Stimulated activated naive B cell treated with anti-CD40 and anti-IgM and Interleukin-4, amounts not matched to agents 10 μg/mL and 1 μg/mL and 100 μg/mL, for 72 hours (primary cell): Measurements from ENCODE around the gene ASCC1.
"Not testable (repeated sequence)": the region's sequence is repeated elsewhere in the genome, so short reads cannot be mapped to it uniquely, and the experiment has no call there.

Experiments
- ATAC-seq, 2 donors: fragments of 150-1000 bp; cut with Tn5 transposase; replicated peaks; 2 replicates each; pipeline ENCODE4 v1.10.0; 2021; ENCODE audit warnings: moderate library complexity in 1 of 2
- DNase-seq: peaks from one replicate; pipeline ENCODE4 v3.0.0; 2021
- H3K27ac Mint-ChIP-seq: one replicate; pipeline ENCODE4 v1.8.0; 2022; ENCODE audit warnings: mild to moderate bottlenecking, mixed read lengths
- H3K27me3 Mint-ChIP-seq, 2 donors: one replicate each; pipeline ENCODE4 v1.8.0; 2022; ENCODE audit warnings: mixed read lengths in 2 of 2
- H3K36me3 Mint-ChIP-seq, 2 donors: one replicate each; pipeline ENCODE4 v1.8.0; 2022; ENCODE audit warnings: mixed read lengths in 2 of 2, mild to moderate bottlenecking in 1 of 2
- H3K4me1 Mint-ChIP-seq, 2 donors: one replicate each; pipeline ENCODE4 v1.8.0; 2022; ENCODE audit warnings: mixed read lengths in 2 of 2, mild to moderate bottlenecking in 1 of 2
- H3K4me3 Mint-ChIP-seq, 2 donors: one replicate each; pipeline ENCODE4 v1.8.0; 2022; ENCODE audit warnings: mild to moderate bottlenecking in 2 of 2, mixed read lengths in 2 of 2, moderate library complexity in 1 of 2
- H3K9me3 Mint-ChIP-seq, 2 donors: one replicate each; pipeline ENCODE4 v1.8.0; 2022; ENCODE audit warnings: mixed read lengths in 2 of 2, mild to moderate bottlenecking in 1 of 2

Gene ASCC1

GRCh38 chr10:72239409-72239808 is 23.3 kb upstream of the ASCC1 start:
- Mint-ChIP-seq H3K4me1 (peaks cover 34 to 61% of the 10 kb centered on the region in 2 donors), H3K27me3 (no peaks in the 10 kb centered on the region), H3K9me3 (no peaks in the 10 kb centered on the region), H3K27ac (peak overlapping the region; percentile 11), H3K4me3 (peak overlapping the region; percentile 0 to 15), H3K36me3 (peaks cover 13 to 20% of the 10 kb centered on the region in 2 donors)
- ATAC-seq, result peak; percentile 56 to 64
- DNase-seq, result no peak

- ATAC-seq, result no peak
- H3K9me3 Mint-ChIP-seq, result no peaks in the 10 kb centered on the region
- peaks cover 13 to 20% of the 10 kb centered on the region in 2 donors for H3K36me3 Mint-ChIP-seq
- H3K27me3 Mint-ChIP-seq, result no peaks in the 10 kb centered on the region
- peaks cover 29 to 53% of the 10 kb centered on the region in 2 donors for H3K4me1 Mint-ChIP-seq
- no peak for DNase-seq
- no peak overlapping the region for H3K4me3 Mint-ChIP-seq
- no peak overlapping the region for H3K27ac Mint-ChIP-seq
Measured at GRCh38 chr10:72238392-72239175, 22.5 kb upstream of the ASCC1 start.

- Mint-ChIP-seq H3K4me1 (peaks cover 13 to 24% of the 10 kb centered on the region in 2 donors), H3K9me3 (no peaks in the 10 kb centered on the region), H3K4me3 (no peak overlapping the region), H3K27ac (peak overlapping the region; percentile 75), H3K27me3 (no peaks in the 10 kb centered on the region), H3K36me3 (peaks cover 24 to 33% of the 10 kb centered on the region in 2 donors)
- no peak for DNase-seq
- no peak for ATAC-seq
Measured at GRCh38 chr10:72235544-72236279, 19.6 kb upstream of the ASCC1 start.

GRCh38 chr10:72234560-72235095 is 18.6 kb upstream of the ASCC1 start:
- ATAC-seq (no peak), DNase-seq (no peak)
- H3K9me3 Mint-ChIP-seq, result no peaks in the 10 kb centered on the region
- no peaks in the 10 kb centered on the region for H3K27me3 Mint-ChIP-seq
- peaks cover 10 to 16% of the 10 kb centered on the region in 2 donors for H3K4me1 Mint-ChIP-seq
- no peak overlapping the region for H3K27ac Mint-ChIP-seq
- no peak overlapping the region for H3K4me3 Mint-ChIP-seq
- H3K36me3 Mint-ChIP-seq, result peaks cover 29 to 36% of the 10 kb centered on the region in 2 donors

- peaks cover 13 to 14% of the 10 kb centered on the region in 2 donors for H3K4me1 Mint-ChIP-seq
- no peaks in the 10 kb centered on the region for H3K27me3 Mint-ChIP-seq
- H3K9me3 Mint-ChIP-seq, result no peaks in the 10 kb centered on the region
- DNase-seq (no peak), ATAC-seq (no peak)
- no peak overlapping the region for H3K4me3 Mint-ChIP-seq
- H3K36me3 Mint-ChIP-seq, result peaks cover 35% of the 10 kb centered on the region in 2 donors
- H3K27ac Mint-ChIP-seq, result peak overlapping the region; percentile 42
Measured at GRCh38 chr10:72233621-72234020, 17.5 kb upstream of the ASCC1 start.

- H3K27ac Mint-ChIP-seq, result peak overlapping the region; percentile 38
- H3K36me3 Mint-ChIP-seq, result peaks cover 22 to 31% of the 10 kb centered on the region in 2 donors
- H3K9me3 Mint-ChIP-seq, result no peaks in the 10 kb centered on the region
- peaks cover 19 to 33% of the 10 kb centered on the region in 2 donors for H3K4me1 Mint-ChIP-seq
- ATAC-seq (no peak), DNase-seq (no peak)
- H3K4me3 Mint-ChIP-seq, result no peak overlapping the region
- no peaks in the 10 kb centered on the region for H3K27me3 Mint-ChIP-seq
Measured at GRCh38 chr10:72229261-72230251, 13.5 kb upstream of the ASCC1 start.

- H3K36me3 Mint-ChIP-seq, result peaks cover 28 to 33% of the 10 kb centered on the region in 2 donors
- H3K27me3 Mint-ChIP-seq, result no peaks in the 10 kb centered on the region
- no peak overlapping the region for H3K4me3 Mint-ChIP-seq
- no peaks in the 10 kb centered on the region for H3K9me3 Mint-ChIP-seq
- DNase-seq, result no peak
- no peak for ATAC-seq
- H3K4me1 Mint-ChIP-seq, result peaks cover 29 to 45% of the 10 kb centered on the region in 2 donors
- no peak overlapping the region for H3K27ac Mint-ChIP-seq
Measured at GRCh38 chr10:72228318-72228751, 12.3 kb upstream of the ASCC1 start.

- peaks cover 30 to 50% of the 10 kb centered on the region in 2 donors for H3K4me1 Mint-ChIP-seq
- peaks cover 24 to 29% of the 10 kb centered on the region in 2 donors for H3K36me3 Mint-ChIP-seq
- no peaks in the 10 kb centered on the region for H3K9me3 Mint-ChIP-seq
- no peak overlapping the region for H3K4me3 Mint-ChIP-seq
- peak overlapping the region; percentile 47 for H3K27ac Mint-ChIP-seq
- DNase-seq (no peak), ATAC-seq (no peak)
- H3K27me3 Mint-ChIP-seq, result no peaks in the 10 kb centered on the region
Measured at GRCh38 chr10:72227826-72228225, 11.8 kb upstream of the ASCC1 start.

- DNase-seq, result no peak
- H3K36me3 Mint-ChIP-seq, result peaks cover 20 to 29% of the 10 kb centered on the region in 2 donors
- no peak overlapping the region for H3K4me3 Mint-ChIP-seq
- peaks cover 31 to 54% of the 10 kb centered on the region in 2 donors for H3K4me1 Mint-ChIP-seq
- H3K9me3 Mint-ChIP-seq, result no peaks in the 10 kb centered on the region
- ATAC-seq, result no peak
- H3K27me3 Mint-ChIP-seq, result no peaks in the 10 kb centered on the region
- H3K27ac Mint-ChIP-seq, result peak overlapping the region; percentile 88
Measured at GRCh38 chr10:72226418-72227027, 10.4 kb upstream of the ASCC1 start.

- Mint-ChIP-seq H3K36me3 (peaks cover 16 to 29% of the 10 kb centered on the region in 2 donors), H3K4me3 (peak overlapping the region in 1 of 2 donors; percentile 32), H3K4me1 (peaks cover 32 to 58% of the 10 kb centered on the region in 2 donors), H3K27ac (peak overlapping the region; percentile 80)
- not testable (repeated sequence) for H3K27me3 Mint-ChIP-seq, ATAC-seq, DNase-seq, H3K9me3 Mint-ChIP-seq
Measured at GRCh38 chr10:72224191-72224590, 8.1 kb upstream of the ASCC1 start.

- H3K27me3 Mint-ChIP-seq, result no peaks in the 10 kb centered on the region
- ATAC-seq (peak; percentile 43 to 63), DNase-seq (no peak)
- H3K27ac Mint-ChIP-seq, result peak overlapping the region; percentile 80
- H3K4me1 Mint-ChIP-seq, result peaks cover 34 to 60% of the 10 kb centered on the region in 2 donors
- peak overlapping the region; percentile 30 to 32 for H3K4me3 Mint-ChIP-seq
- H3K9me3 Mint-ChIP-seq, result no peaks in the 10 kb centered on the region
- peaks cover 17 to 30% of the 10 kb centered on the region in 2 donors for H3K36me3 Mint-ChIP-seq
Measured at GRCh38 chr10:72223743-72224101, 7.6 kb upstream of the ASCC1 start.

- Mint-ChIP-seq H3K4me1 (peaks cover 30 to 50% of the 10 kb centered on the region in 2 donors), H3K36me3 (peaks cover 23 to 28% of the 10 kb centered on the region in 2 donors), H3K27me3 (no peaks in the 10 kb centered on the region), H3K4me3 (no peak overlapping the region), H3K27ac (no peak overlapping the region), H3K9me3 (no peaks in the 10 kb centered on the region)
- DNase-seq (no peak), ATAC-seq (no peak)
Measured at GRCh38 chr10:72221278-72221677, 5.2 kb upstream of the ASCC1 start.

GRCh38 chr10:72220637-72221036 is 4.6 kb upstream of the ASCC1 start:
- H3K27me3 Mint-ChIP-seq, result no peaks in the 10 kb centered on the region
- H3K4me1 Mint-ChIP-seq, result peaks cover 30 to 48% of the 10 kb centered on the region in 2 donors
- no peaks in the 10 kb centered on the region for H3K9me3 Mint-ChIP-seq
- DNase-seq (no peak), ATAC-seq (no peak)
- H3K36me3 Mint-ChIP-seq, result peaks cover 26 to 33% of the 10 kb centered on the region in 2 donors
- peak overlapping the region; percentile 17 to 50 for H3K4me3 Mint-ChIP-seq
- peak overlapping the region; percentile 71 for H3K27ac Mint-ChIP-seq
